KOPT-K1 (cell line): ENCODE results near the gene HS3ST2.
"Not testable (repeated sequence)": the region's sequence is repeated elsewhere in the genome, so short reads cannot be mapped to it uniquely, and the experiment has no call there.

Experiments
- H3K27ac ChIP-seq: fragments of 200-600 bp; sonication (generic); 2 replicates; pipeline ENCODE4 v1.5.1; 2016; ENCODE audit warnings: antibody characterized with exemption, mild to moderate bottlenecking, low read depth, low read length; ENCODE audit not compliant: poor library complexity, severe bottlenecking
- H3K36me3 ChIP-seq: fragments of 200-600 bp; sonication (generic); 2 replicates; pipeline ENCODE4 v1.5.1; 2017; ENCODE audit warnings: antibody characterized with exemption, mild to moderate bottlenecking, low read length, moderate library complexity; ENCODE audit not compliant: insufficient read depth
- H3K9me3 ChIP-seq: fragments of 200-600 bp; sonication (generic); 2 replicates; pipeline ENCODE4 v1.5.1; 2017; ENCODE audit warnings: antibody characterized with exemption, low read length, mild to moderate bottlenecking; ENCODE audit not compliant: insufficient read depth, poor library complexity, severe bottlenecking

Gene HS3ST2

GRCh38 chr16:22789281-22789945, 24.5 kb upstream of the HS3ST2 start:
- H3K9me3 ChIP-seq: peaks cover 4% of the 10 kb centered on the region
- no peak overlapping the region for H3K27ac ChIP-seq
- H3K36me3 ChIP-seq: no peaks in the 10 kb centered on the region

- peaks cover 10% of the 10 kb centered on the region for H3K9me3 ChIP-seq
- H3K27ac ChIP-seq: no peak overlapping the region
- H3K36me3 ChIP-seq: no peaks in the 10 kb centered on the region
Observed at GRCh38 chr16:22797551-22797950, 16.4 kb upstream of the HS3ST2 start.

GRCh38 chr16:22799113-22799512, 14.8 kb upstream of the HS3ST2 start:
- Histone ChIP-seq H3K36me3 (no peaks in the 10 kb centered on the region), H3K9me3 (peaks cover 9% of the 10 kb centered on the region), H3K27ac (no peak overlapping the region)

- Histone ChIP-seq H3K9me3 (no peaks in the 10 kb centered on the region), H3K27ac (no peak overlapping the region), H3K36me3 (no peaks in the 10 kb centered on the region)
Observed at GRCh38 chr16:22804893-22805292, 9.1 kb upstream of the HS3ST2 start.

GRCh38 chr16:22805326-22805725, 8.6 kb upstream of the HS3ST2 start:
- no peak overlapping the region for H3K27ac ChIP-seq
- H3K36me3 ChIP-seq: no peaks in the 10 kb centered on the region
- H3K9me3 ChIP-seq: no peaks in the 10 kb centered on the region

- no peaks in the 10 kb centered on the region for H3K9me3 ChIP-seq
- no peak overlapping the region for H3K27ac ChIP-seq
- no peaks in the 10 kb centered on the region for H3K36me3 ChIP-seq
Observed at GRCh38 chr16:22806811-22807210, 7.2 kb upstream of the HS3ST2 start.

GRCh38 chr16:22810226-22810625, 3.7 kb upstream of the HS3ST2 start:
- H3K9me3 ChIP-seq: no peaks in the 10 kb centered on the region
- no peak overlapping the region for H3K27ac ChIP-seq
- H3K36me3 ChIP-seq: no peaks in the 10 kb centered on the region

GRCh38 chr16:22813223-22813947, 577 bp upstream of the HS3ST2 start:
- Histone ChIP-seq H3K9me3 (no peaks in the 10 kb centered on the region), H3K36me3 (no peaks in the 10 kb centered on the region), H3K27ac (no peak overlapping the region)

GRCh38 chr16:22814711-22815105, 746 bp downstream of the HS3ST2 start:
- Histone ChIP-seq H3K9me3 (peaks cover 5% of the 10 kb centered on the region), H3K27ac (no peak overlapping the region), H3K36me3 (no peaks in the 10 kb centered on the region)

GRCh38 chr16:22815863-22816262, 1.9 kb downstream of the HS3ST2 start:
- Histone ChIP-seq H3K9me3 (peaks cover 5% of the 10 kb centered on the region), H3K27ac (no peak overlapping the region), H3K36me3 (no peaks in the 10 kb centered on the region)

GRCh38 chr16:22816475-22816874, 2.5 kb downstream of the HS3ST2 start:
- Histone ChIP-seq H3K9me3 (peaks cover 5% of the 10 kb centered on the region), H3K27ac (no peak overlapping the region), H3K36me3 (no peaks in the 10 kb centered on the region)

- not testable (repeated sequence) for H3K27ac ChIP-seq, H3K36me3 ChIP-seq, H3K9me3 ChIP-seq
Observed at GRCh38 chr16:22818736-22819135, 4.8 kb downstream of the HS3ST2 start.

- H3K9me3 ChIP-seq: no peaks in the 10 kb centered on the region
Observed at GRCh38 chr16:22838681-22839080, 24.7 kb downstream of the HS3ST2 start.

GRCh38 chr16:22842031-22842430, 28.1 kb downstream of the HS3ST2 start:
- not testable (repeated sequence) for H3K36me3 ChIP-seq, H3K9me3 ChIP-seq, H3K27ac ChIP-seq

More at GRCh38 chr16:22838681-22839080, 24.7 kb downstream of the HS3ST2 start:
- H3K27ac ChIP-seq: no peak overlapping the region
- no peaks in the 10 kb centered on the region for H3K36me3 ChIP-seq

GRCh38 chr16:22843122-22843521, 29.2 kb downstream of the HS3ST2 start:
- Histone ChIP-seq H3K36me3 (no peaks in the 10 kb centered on the region), H3K27ac (no peak overlapping the region), H3K9me3 (no peaks in the 10 kb centered on the region)

- no peaks in the 10 kb centered on the region for H3K9me3 ChIP-seq
- no peak overlapping the region for H3K27ac ChIP-seq
- H3K36me3 ChIP-seq: no peaks in the 10 kb centered on the region
Observed at GRCh38 chr16:22843856-22844255, 29.9 kb downstream of the HS3ST2 start.
